ENCODE data around the gene CHIT1.

CHIT1 gene

DNA sequence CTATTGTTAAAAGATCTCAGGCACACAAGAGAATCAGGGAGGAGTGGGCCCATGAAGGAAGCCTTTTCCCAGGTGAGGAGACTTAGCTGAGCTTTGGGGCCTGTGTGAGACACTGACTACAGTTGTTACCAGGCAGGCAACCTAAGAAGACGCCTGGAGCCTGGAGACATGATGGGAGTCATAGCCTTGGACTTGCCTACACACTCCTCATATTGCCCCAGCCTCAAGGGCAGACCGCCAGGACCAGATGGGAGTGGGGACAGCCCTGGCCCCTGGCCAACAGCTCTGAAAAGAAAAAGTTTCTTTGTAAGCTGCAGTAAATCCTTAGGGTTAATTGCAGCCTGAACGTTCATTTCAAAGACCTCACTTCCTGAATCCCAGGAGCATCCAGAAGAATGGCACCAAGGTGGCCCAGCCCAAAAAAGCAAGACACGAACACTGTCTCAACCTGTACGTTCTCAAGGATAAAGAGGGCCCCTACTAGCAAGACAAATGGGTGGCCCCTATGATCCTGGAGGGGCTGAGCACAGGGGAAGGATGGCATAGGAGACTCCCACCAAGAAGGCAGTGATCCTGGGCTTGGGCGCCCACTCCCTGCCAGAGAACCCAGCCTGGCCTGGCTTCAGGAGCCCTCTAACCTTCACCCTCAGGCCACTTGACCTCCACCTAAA is 42.6 kb upstream of the CHIT1 start:
- ChIA-PET CTCF (interaction anchor here (1.0 to 13.0 kb wide), 27 partner anchors 8 to 271 kb away, joined by 3 to 429 read pairs (median 4); partner anchors contain the start of genes ADORA1, BTG2, OPTC and PRELP), POLR2A (no interaction called here)
- H3K4me3 ChIP-seq (ENCODE audit: low read depth, low read length), result no peak overlapping the region
- TF ChIP-seq, protein P1, sequence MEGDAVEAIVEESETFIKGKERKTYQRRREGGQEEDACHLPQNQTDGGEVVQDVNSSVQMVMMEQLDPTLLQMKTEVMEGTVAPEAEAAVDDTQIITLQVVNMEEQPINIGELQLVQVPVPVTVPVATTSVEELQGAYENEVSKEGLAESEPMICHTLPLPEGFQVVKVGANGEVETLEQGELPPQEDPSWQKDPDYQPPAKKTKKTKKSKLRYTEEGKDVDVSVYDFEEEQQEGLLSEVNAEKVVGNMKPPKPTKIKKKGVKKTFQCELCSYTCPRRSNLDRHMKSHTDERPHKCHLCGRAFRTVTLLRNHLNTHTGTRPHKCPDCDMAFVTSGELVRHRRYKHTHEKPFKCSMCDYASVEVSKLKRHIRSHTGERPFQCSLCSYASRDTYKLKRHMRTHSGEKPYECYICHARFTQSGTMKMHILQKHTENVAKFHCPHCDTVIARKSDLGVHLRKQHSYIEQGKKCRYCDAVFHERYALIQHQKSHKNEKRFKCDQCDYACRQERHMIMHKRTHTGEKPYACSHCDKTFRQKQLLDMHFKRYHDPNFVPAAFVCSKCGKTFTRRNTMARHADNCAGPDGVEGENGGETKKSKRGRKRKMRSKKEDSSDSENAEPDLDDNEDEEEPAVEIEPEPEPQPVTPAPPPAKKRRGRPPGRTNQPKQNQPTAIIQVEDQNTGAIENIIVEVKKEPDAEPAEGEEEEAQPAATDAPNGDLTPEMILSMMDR (IDR thresholded peaks at IDR 0.05; ENCODE audit: insufficient read depth, low read length, missing control alignments), result no peak
- no peak for DNase-seq (ENCODE audit: low read depth, low spot score)

DNA sequence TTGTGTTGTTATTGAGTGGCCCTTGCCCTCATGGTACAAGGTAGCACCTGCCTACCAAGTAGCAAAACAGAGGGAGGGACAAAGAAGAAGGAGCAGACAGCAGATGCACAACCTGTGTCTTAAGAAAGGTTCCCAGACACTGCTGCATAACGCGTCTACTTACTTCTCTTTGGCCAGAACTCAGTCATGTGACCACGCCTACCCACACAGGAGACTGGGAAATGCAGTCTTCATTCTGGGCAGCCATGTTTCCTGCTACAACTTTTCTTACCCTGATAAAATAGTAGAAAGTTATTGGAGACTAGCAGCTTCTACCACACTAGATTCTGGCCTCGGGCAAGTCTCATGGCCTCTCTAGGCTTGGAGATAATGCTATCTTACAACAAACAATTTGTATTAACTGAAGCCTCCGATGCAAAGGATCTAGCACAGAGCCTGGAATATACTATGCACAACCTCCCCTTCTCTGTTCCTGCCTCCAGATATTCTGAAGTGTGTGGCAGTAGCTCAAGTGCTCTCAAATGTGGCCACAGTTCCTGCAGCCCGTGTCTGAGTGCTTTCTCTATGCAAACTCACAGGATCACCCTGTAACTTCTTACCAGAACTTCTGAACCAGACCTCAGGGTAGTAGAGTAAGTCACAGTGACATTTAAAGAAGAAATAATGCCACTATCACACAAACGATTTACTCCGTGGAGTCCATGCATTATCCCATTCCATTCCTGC is 41.7 kb upstream of the CHIT1 start:
- H3K4me3 ChIP-seq (ENCODE audit: low read depth, low read length), result no peak overlapping the region
- TF ChIP-seq, protein P1 (IDR thresholded peaks at IDR 0.05; ENCODE audit: insufficient read depth, low read length, missing control alignments), result no peak
- POLR2A ChIA-PET, result no interaction called here

DNA sequence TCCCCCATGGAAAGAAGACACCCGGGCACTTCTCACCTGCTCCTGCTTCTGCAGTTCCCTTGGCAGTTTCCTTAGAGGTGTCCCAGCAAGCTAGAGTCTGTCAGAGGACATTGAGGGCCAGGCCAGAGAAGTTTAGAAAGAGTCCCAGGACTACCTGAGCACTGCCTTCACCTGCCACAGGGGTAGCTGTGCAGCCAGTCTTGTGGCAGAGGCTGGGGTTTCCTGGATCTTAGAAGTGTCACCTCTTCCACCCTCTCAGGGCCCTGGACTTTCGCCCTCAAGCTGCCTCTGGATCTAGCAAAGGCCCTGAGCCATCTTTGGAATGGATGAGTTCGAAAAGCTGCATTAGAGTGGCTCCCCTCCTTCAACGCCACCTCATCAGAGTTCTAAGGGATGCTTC is 41.0 kb upstream of the CHIT1 start:
- TF ChIP-seq, protein P1 (IDR thresholded peaks at IDR 0.05; ENCODE audit: insufficient read depth, low read length, missing control alignments), result no peak
- no peak for DNase-seq (ENCODE audit: low read depth, low spot score)
- no peak overlapping the region for H3K4me3 ChIP-seq (ENCODE audit: low read depth, low read length)
- CTCF ChIA-PET, result interaction anchor here (0.7 to 13.0 kb wide), 29 partner anchors 13 to 394 kb away, joined by 3 to 429 read pairs (median 14); partner anchors contain the start of genes ADORA1, BTG2, FMOD and OPTC
- POLR2A ChIA-PET, result no interaction called here

More for the DNA sequence above, 41.7 kb upstream of the CHIT1 start:
- DNase-seq (ENCODE audit: low read depth, low spot score), result peak; percentile 24
- CTCF ChIA-PET, result interaction anchor here (0.7 to 13.0 kb wide), 26 partner anchors 12 to 395 kb away, joined by 3 to 429 read pairs (median 10); partner anchors contain the start of genes ADORA1, BTG2, FMOD and OPTC

DNA sequence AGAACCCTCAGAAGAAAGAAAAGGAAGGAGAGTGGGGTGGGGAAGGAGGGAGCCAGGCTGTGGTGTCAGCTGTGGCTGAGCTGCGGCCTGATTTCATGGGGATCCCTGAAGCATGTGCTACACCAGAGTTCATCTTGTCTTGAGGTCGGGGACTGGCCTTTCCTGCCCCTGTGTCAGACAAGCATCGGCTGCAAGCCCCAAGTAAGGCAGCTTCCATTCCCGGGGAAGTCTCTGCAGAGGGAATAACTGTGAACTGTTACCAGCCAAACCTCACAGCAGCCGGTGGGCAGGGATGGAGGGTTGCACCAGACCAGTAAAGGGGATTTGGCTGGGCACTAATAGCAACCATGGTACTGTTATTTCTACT is 40.2 kb upstream of the CHIT1 start:
- ChIA-PET POLR2A (no interaction called here), CTCF (interaction anchor here (0.7 to 13.0 kb wide), 42 partner anchors 12 to 488 kb away, joined by 3 to 429 read pairs (median 12); partner anchors contain the start of genes ADORA1, BTG2, OPTC and PPFIA4)

DNA sequence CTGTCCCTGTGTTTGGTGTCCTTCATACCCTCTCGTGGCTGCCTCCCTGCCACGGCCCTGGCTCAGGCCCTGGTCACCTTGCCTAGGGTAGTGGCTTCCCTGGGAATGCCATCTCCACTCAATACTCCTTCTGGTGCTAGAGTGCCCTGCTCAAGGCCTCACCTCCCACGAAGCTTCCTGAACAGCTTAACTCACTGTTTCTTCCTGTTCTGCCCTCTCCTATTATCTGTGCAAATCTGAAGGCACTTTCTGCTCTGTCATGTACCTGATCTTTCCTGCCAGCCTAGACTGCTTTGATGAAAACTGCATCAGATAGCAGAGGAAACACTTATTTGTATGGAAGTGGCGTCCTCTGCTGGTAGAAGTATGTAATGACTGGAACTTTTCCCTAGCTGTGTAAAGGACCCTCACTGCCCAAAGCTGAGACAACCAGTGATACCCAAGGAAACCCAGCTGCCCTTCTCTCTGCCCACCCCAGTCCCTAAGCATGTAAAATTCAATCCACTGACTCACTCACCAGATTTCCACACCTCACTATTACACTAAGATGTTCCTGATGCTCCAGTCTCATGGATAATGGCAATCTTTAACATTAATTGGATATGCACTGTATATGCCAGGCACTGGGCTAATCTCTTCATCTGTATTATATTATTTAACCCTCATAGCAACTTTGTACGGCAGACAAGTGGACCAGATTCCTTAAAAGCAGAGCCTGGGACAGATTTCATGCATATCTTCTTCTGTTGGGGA is 39.6 kb upstream of the CHIT1 start:
- POLR2A ChIA-PET, result no interaction called here
- TF ChIP-seq, protein P1 (IDR thresholded peaks at IDR 0.05; ENCODE audit: insufficient read depth, low read length, missing control alignments), result peak; percentile 80
- H3K4me3 ChIP-seq (ENCODE audit: low read depth, low read length), result no peak overlapping the region
- peak; percentile 7 for DNase-seq (ENCODE audit: low read depth, low spot score)
- CTCF ChIA-PET, result interaction anchor here (0.7 to 13.0 kb wide), 56 partner anchors 12 to 549 kb away, joined by 3 to 429 read pairs (median 6); partner anchors contain the start of genes ADORA1, BTG2, OPTC and PPFIA4

More for the DNA sequence above, 40.2 kb upstream of the CHIT1 start:
- no peak overlapping the region for H3K4me3 ChIP-seq (ENCODE audit: low read depth, low read length)
- TF ChIP-seq, protein P1 (IDR thresholded peaks at IDR 0.05; ENCODE audit: insufficient read depth, low read length, missing control alignments), result no peak
- no peak for DNase-seq (ENCODE audit: low read depth, low spot score)
